ENCODE results near the gene TADA2B.

DNA sequence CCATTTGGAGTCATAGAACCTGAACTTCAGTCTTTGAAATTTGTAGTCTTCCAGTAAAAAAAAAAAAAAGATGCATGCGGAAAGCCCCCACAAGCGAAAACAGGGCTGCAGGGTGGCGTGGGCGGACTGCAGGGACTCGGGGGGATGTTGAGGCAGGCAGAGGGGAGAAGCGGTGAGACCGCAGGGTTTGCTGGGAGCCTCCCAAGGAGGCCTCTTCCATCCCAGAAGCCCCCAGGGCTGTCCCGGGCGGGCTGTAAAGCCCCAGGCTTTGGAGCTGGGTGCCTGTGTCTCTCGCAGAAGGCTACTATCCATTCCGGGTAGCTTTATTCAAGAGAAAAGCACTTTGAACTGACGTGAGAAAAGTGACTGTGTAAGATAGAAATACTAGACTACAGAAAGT is 46.7 kb upstream of the TADA2B start:
- TF ChIP-seq EZH2 (IDR thresholded peaks at IDR 0.05; ENCODE audit: borderline replicate concordance, low read length), result no peak
- TF ChIP-seq, protein P1, sequence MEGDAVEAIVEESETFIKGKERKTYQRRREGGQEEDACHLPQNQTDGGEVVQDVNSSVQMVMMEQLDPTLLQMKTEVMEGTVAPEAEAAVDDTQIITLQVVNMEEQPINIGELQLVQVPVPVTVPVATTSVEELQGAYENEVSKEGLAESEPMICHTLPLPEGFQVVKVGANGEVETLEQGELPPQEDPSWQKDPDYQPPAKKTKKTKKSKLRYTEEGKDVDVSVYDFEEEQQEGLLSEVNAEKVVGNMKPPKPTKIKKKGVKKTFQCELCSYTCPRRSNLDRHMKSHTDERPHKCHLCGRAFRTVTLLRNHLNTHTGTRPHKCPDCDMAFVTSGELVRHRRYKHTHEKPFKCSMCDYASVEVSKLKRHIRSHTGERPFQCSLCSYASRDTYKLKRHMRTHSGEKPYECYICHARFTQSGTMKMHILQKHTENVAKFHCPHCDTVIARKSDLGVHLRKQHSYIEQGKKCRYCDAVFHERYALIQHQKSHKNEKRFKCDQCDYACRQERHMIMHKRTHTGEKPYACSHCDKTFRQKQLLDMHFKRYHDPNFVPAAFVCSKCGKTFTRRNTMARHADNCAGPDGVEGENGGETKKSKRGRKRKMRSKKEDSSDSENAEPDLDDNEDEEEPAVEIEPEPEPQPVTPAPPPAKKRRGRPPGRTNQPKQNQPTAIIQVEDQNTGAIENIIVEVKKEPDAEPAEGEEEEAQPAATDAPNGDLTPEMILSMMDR (IDR thresholded peaks at IDR 0.05; ENCODE audit: low read length), result no peak

Measured in OCI-LY1 (cell line).